ENCODE measurements around the gene ANKFN1.
"Not testable (repeated sequence)": the region's sequence is repeated elsewhere in the genome, so short reads cannot be mapped to it uniquely, and the experiment has no call there.

Gene ANKFN1

GRCh38 chr17:56185491-56186221 lies 32.4 kb downstream of the ANKFN1 start:
- no peak for DNase-seq

GRCh38 chr17:56186222-56186786 lies 33.0 kb downstream of the ANKFN1 start:
- DNase-seq: no peak

DNA sequence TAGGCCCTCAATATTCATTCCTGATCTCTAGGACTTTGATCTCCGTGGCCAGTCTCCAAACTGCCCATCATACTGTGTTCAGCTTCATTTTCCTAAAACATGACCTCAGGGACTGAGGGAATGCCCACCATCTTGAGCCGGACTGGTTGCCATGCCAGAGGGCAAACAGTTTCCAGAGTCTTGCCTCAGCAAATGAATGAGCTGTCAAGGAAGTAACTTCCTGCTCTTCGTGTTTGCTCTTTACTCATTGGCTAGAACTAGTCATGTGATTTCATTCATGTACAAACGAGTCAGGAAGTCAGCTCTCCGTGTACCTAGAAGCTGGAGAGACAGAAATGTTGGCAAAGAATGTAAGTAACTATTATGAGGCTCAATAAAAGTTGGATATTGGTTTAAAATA lies 50.2 kb downstream of the ANKFN1 start:
- no peak for DNase-seq

- DNase-seq: no peak
Observed at GRCh38 chr17:56206351-56206750, 53.1 kb downstream of the ANKFN1 start.

DNA sequence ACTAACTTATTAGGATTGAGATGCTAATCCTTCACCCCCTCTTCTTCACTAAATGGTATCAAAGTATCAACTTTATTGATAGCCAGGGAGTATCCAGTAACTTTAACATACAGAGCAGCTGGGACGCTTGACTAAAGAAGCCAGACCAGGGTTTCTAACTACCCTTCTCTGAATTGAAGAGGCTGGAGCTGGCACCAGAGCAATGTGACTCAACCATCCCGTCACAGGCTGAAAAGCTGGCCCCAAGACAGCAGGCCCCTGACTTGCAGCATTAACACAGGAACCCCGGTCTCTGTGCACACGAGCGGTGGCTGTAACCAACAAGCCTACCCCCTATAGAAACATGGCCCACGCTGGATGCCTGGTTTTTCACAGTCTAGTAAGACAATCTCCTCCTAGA lies 59.8 kb downstream of the ANKFN1 start:
- DNase-seq: no peak

GRCh38 chr17:56217921-56218320 lies 64.6 kb downstream of the ANKFN1 start:
- DNase-seq: no peak

DNA sequence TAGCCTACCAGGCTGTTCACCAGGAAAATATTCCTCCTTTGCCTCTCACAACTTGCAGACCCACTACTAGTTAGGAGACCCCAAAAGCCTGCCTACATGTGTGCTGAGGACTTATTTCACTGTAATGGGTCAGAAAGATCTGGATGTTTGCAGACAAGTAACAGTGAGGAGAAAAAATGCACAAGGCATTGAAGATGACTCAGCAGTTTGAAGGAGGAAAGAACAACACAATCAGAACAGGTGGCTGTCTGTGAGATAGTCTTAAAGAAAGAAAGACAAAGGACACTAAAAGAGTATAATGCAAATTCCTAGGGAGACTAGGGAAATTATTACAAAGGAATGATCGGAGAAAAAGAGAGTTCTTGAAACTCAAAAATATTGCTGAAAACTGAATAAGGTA lies 69.0 kb downstream of the ANKFN1 start:
- no peak for DNase-seq

GRCh38 chr17:56230660-56231059 lies 77.4 kb downstream of the ANKFN1 start:
- DNase-seq: no peak

DNA sequence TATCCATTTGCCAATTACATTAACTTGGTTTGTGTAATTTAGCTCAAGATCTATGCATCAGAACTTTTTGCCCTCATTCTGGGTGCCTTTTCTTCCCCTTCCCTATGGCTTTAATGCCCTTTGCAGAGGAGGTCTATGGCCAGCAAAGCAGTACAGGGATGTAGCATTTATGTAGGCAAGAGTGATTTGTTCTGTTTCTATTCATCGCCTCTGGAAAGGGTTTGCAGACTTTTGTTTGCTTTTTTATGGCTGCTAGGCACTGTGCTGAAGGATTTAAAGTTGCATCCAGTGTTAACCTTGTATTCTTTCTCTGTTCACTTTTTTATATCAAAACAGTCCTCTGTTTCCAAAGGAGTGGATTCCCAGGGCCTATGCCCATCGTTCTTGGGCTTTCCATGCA lies 78.0 kb downstream of the ANKFN1 start:
- no peak for DNase-seq

- DNase-seq: no peak
Observed at GRCh38 chr17:56231693-56232092, 78.4 kb downstream of the ANKFN1 start.

DNA sequence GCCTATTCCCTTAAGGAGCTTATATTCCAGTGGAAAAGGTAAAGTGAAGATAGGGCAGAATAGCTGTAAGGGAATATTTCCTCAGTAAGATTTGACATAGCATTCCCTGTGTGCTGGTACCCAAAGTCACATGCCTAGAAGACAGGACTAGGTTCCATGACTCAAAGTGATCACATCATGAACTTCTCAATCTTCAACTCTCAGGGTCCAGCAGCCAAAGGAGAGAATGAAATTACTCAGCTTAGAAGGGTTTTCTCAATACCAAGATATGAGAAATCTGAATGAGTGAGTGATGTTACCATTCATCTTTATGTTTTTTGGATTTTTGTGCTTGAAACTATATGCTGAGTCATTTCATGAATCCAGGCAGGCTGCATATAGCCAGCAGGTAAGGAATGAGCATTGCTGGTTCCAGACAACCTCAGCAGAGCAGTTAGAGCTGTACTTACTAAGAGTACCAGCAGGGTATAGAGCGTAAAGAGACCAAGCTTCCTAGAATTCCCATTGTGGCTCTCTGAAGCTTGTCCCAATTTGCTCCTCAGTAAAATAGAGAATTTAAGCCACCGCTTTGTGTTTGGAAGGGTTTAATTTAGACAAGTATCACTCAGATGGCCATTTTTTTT lies 91.1 kb downstream of the ANKFN1 start:
- DNase-seq: no peak

DNA sequence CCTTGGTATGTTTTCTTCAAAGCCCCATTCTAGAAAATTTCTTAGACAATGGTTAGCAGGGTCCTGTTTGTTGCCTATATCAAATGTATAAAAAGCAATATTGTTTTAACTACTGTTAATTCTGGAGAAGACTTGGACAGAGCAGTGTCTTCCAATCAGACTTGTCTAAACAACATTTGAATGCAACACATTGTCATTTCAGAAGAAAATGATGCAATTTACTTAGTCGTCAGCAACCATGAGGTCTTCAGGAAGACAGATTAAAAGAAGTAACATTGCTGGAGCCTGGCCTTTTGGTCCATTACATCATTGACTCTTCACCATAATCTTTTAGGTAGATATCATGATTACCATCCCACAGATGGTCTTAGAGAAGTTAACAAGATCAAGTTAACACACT lies 94.5 kb downstream of the ANKFN1 start:
- no peak for DNase-seq

DNA sequence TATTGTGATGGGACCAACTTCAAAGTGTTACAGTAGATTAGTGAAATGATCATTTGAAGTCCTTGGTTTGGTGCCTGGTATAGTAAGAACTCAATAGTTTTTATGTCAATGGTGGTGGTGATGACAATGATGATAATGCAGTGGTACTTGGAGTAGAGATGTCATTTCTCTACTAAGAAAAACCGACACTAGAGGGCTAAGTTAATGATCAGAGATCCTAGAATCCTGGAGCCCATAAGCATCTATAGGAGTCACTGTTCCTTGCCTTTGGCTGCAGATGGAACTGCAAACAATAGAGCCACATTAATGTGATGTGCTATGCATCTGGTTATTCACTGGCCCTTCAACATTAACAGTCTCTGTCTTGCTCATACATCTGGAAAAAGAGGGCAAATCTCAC lies 103.8 kb downstream of the ANKFN1 start:
- no peak for DNase-seq

DNA sequence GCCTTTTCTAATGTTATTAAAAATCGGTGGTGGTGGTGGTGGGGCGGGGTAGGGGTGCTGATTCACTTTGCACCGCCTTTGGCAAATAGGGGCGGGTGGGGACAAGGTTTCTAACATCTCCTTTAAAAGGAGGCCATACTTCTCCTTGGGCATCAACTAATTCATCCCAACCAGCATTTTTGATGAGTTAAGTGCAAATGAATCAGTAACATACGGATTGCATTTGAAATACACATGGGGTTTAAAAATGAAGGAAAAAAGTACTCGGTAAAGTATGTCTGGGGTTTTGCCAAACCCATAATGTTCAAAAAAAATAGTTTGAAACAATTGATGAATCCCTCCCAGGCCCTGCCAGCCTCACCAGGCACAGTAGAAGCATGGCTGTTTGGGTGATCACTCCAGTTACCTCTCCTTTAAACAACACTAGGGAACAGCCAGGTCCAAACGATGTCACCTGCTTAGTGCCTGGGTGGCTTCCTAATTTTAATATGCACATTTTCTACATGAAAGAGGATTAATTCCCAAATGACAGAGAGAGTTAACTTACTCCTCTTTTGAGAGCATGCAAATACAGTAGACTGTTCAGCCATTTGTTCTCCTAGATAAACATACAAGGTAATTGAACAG lies 107.2 kb downstream of the ANKFN1 start:
- no peak for DNase-seq

DNA sequence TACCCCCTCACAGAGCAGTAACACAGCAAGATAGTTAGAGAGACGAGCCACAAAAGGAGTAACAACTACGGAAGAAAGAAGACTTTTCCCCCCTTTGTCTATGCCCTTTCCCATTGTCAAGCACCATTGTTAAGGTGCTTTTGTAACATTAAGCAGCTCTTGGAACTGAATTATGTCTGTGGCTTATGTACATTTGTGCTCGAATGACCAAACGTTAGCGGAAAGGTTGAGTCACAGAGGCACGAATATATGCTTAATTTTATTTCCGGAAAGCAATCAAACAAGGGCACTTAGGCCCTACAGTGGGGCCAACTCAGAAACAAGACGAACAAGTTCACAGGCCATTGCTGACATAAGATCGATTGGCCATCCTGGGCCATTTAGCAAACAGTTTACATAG lies 109.5 kb downstream of the ANKFN1 start:
- no peak for DNase-seq

DNA sequence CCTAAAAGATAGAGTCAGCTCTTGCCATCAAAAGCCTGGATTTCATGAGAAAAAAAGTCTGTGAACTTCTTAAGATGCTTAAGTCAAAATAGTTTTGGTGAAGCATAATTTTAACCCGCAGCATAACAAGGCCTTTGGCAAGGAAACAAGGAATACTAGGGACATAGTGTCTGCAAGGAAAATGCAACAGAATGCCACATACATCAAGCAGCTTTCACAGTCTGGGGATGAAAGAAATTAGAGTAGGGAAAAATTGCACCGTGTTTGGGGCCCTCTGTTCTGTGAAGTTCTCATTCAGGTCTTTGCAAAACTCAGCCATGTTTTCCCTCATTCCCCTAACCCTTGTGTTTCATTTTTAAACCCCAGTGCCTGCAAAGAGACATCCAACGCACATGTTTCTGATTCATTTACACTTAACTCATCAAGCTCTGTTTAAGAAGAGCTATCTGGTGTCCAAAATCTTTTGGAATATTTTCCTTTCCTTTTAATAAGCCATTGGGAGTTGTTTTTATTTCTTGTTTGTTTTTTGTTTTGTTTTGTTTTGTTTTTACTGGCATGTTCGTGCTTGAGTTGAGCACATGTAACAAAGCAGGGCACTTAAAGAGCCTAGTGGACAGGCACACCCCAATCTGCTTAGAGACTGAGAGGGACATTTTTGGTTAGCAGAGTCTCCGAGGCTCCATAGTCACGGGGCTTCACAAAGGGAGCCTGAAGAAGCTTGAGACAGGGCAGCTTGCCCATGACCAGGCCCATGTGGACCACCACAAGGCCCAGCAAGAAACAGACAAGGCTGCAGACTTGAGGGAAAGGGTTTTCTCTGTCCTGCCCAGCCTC lies 116.5 kb downstream of the ANKFN1 start:
- no peak for DNase-seq

DNA sequence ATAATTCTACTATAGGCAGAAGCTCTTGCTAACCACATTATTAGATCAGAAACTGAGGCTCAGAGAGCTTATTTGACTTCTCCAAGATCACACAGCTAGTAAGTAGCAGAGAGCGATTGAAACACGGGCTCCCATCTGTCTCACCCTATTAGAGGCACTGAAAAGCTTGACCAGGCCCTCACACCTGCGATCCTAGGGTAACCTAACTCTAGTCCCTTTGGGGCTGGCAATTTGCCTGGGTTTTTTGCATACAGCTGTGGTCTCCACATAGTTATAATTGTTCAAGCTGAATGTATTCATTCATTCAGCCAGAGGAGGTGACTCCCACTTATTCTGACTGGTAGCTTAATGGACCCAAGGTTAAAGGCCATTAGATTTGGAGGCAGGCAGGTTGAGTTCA lies 121.2 kb downstream of the ANKFN1 start:
- no peak for DNase-seq

DNA sequence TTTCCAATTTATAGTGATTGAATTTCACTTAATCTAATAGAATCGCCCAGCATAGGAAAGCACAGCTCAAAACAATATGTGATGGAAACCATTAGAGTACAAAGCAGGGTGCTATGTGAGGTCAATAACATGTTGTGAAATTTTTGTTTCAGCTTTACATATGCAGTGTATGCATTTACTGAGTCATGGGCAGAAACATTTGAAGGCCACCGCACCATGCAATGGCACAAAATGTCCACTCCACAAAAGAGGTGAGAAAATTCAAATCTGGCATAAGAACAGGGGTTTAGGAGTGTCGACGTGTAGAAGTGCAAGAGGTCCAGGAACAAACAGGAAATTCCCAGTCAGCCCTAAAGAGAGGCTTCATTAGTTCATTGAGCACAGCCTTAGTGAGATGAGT lies 131.2 kb downstream of the ANKFN1 start:
- no peak for DNase-seq

DNA sequence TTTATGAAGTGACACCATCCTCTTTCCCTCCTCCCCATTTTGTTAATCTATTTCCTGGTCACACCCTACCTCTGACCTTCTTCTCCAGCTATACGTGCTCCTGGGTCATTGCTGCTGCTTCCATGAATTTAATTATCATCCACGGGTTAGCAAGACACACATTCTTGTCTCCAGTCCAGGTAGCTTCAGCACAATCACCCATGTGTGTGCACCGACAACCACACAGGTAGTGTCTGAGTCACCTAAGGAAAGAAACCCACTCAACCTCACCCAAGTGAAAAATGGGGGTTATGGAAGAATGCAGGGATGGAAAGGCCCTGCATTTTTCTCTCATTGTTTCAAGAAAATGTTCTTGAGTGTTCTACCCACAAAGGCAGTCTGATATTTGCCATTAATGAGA lies 135.5 kb downstream of the ANKFN1 start:
- not testable (repeated sequence) for DNase-seq

- no peak for DNase-seq
Observed at GRCh38 chr17:56289321-56289720, 136.0 kb downstream of the ANKFN1 start.

- DNase-seq: no peak
Observed at GRCh38 chr17:56290101-56290801, 137.0 kb downstream of the ANKFN1 start.

GRCh38 chr17:56290802-56291118 lies 137.5 kb downstream of the ANKFN1 start:
- DNase-seq: no peak
